Measurements from ENCODE around the gene PDLIM4.
A peak's percentile ranks its signal among the peaks of the same experiment; 100 is the strongest.

PDLIM4 gene

DNA sequence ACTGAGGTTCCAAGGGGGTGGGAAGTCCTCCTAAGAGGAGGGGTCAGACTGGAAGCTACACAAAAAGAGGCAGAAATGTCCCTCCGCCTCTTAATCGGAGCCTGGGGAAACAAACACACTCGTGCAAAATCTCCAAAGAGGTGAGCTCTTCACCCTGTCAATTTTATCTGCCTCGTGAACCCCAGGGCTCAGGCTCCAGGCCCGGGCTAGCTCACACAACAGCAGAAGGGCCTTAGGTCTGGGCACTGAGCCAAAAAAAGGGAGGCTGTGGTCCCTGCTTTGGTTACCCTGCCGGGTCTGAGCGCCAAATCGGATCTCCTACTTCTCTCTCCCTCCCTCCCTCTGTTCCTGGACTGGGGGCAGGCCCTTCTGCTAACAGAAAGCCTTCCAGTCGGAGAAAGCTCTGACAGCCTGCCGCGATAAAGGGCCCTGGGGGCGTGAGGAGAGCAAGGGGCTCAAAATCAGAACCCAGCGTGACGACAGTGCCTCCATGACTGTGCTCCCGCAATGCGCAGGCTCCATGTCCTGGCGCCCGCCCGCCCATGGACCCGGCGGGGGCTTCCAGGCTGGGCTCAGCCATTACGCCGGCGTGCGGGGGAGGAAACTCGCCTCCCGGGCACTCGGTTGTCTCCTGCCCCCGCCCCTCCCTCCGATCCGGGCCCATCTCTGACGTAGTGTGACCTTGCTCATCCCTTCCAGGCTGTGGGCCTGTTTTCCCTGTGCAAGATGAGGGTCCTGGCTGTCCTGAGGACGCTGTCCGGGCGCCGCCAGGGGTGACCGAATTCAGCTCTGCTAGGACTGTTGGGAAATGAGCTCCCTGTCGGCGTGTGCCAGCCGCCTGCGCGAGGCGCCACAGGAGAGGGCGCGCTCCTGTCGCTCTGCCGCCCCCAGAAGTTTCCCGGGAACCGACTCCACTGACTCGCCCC lies 35.8 kb downstream of the PDLIM4 start:
- peak; percentile 69 for DNase-seq

DNA sequence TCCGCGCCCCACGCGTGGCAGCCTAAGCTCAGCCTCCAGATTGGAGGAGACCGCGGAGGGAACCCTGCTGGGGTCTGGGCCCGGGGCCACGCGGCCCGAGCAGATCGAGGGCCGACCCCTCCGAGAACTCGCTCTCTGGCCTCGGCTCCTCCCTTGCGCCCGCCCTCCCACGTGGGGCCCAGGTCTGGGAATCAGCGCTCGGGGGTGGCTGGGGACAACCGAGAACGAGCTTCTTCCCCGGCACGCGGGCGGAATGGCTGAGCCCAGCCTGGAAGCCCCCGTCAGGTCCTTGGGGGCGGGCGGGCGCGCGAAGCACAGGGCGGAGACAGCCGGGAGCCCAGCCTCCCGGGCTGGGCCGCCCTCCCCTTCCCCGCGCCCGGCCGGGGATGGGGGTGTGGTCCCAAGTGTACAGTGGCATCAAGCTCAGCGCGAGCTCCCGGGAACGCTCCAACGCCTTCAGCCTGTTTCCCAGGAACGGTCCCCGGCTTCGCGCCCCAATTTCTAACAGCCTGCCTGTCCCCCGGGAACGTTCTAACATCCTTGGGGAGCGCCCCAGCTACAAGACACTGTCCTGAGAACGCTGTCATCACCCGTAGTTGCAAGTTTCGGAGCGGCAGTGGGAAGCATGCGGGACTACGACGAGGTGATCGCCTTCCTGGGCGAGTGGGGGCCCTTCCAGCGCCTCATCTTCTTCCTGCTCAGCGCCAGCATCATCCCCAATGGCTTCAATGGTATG lies 36.7 kb downstream of the PDLIM4 start, which contains the start of gene SLC22A4:
Gene SLC22A4 (plus strand): TSS at position 403 of the 736 bp plus-strand sequence. CDS start 223 bp downstream, at position 626.
- DNase-seq: peak; percentile 71

DNA sequence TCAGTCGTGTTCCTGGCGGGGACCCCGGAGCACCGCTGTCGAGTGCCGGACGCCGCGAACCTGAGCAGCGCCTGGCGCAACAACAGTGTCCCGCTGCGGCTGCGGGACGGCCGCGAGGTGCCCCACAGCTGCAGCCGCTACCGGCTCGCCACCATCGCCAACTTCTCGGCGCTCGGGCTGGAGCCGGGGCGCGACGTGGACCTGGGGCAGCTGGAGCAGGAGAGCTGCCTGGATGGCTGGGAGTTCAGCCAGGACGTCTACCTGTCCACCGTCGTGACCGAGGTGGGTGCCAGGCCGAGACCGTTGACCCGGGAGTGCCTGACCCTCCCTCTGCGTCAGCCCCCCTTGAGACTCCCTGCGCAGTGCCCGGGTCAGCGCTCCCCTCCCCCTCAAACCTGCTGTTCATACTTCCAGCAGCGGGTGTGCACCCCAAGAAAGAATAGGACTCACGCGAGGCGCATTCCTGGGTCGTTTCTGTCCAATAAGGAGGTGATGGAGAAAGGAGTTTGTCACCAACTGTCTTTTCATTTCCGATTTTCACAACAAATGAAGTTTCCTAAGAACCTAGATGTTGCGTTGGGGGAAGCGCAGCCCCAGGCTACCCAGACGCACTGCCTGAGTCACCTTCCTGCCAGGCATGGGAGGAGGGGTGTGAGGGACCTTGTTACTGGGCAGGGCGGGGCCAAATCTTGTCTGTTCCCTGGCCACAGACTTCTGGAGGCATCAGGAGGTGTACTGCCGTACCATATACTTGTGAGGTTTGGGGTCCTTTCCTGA lies 37.4 kb downstream of the PDLIM4 start:
- peak; percentile 68 for DNase-seq

DNA sequence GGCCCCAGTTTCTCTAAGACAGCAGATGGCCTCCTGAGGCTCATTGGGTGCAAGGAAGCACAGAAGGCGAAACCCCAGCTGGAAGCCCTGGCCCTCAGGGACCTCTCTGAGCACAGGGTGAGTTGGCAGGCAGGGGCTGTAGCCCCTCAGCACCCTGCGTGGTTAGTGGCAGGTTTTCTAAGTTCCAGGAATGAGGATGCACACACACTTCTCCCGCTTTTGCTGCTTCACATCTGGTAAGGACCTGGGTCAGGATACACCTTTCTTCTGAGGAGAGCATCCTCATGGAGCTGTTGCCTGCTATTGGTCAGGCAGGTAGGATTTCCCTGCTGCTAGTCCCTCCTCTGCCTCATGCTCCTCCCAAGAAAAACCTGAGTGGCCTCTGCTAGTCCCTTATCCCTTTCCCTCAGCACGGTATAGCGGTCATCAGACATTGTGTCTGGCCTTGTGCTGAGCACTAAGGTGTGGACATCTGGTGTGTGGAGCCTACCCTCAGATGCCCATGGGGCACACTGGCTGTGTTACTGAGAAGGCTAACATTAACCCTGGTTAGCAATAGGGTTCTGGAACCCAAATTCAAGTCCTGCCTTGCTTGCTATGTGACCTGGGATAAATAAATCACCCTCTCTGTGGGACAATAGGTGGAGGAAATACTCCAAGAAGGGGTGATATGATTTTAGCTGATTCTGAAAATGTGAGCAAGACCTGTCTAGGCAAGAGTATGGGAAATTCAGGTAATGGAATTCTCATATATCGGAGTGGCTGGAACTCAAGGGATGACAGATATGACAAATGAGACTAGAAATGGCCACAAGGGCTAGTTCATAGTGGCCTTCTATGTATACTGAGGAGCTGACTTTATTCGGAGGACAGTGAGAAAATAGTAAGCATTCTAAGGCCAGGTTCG lies 38.3 kb downstream of the PDLIM4 start:
- DNase-seq: no peak

DNA sequence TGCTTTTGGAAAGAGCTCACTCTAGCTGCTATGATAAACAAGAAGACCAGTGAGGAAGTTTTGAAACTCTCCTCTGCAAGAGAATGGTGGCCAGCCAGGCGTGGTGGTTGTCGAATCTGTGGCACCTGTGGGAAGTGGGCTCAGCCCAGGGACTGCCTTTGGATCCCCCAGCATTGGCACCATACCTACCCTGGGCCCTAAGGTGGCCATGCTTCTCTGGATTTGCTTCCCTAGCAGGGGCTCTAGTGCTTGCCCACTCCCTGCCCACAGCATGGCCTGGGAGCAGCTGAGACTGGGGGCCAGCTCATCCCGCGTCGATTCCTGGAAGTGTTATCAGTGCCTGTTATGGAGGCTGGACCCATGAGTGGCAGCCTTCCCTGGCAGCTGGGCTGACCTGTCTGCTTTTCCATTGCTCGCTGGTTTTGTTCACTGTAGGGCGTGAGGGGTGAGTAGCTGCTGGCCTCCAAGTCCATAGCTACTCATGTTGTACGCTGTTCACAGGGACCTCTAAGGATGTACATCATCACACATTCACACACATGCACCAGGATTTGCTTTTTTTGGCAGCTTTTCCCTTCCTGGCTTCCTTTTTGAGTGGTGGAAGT lies 39.0 kb downstream of the PDLIM4 start:
- no peak for DNase-seq

DNA sequence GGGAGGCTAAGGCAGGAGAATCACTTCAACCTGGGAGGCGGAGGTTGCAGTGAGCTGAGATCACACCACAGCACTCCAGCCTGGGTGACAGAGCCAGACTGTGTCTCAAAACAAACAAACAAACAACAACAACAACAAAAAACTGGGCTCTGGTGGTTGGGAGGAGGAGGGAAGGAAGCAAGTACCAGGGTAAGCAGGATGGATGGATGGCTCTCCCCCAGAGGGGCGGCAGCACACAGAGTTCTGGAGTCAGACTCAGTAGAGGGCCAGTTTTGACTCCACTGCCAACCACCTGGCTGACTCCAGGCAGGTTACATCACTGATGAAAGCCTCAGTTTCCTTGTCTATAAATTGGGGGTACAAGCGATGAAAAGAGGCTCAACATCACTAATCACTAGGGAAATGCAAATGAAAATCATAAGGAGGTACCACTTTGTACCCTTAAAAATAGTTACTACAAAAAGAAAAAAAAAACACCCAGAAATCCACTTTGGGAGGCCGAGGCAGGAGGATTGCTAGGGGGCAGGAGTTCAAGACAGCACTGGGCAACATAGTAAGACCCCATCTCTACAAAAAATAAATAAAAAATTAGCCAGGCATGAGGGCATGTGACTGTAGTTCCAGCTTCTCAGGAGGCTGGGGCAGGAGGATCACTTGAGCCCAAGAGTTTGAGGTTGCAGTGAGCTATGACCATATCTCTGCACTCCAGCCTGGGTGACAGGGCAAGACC lies 39.9 kb downstream of the PDLIM4 start:
- no peak for DNase-seq

DNA sequence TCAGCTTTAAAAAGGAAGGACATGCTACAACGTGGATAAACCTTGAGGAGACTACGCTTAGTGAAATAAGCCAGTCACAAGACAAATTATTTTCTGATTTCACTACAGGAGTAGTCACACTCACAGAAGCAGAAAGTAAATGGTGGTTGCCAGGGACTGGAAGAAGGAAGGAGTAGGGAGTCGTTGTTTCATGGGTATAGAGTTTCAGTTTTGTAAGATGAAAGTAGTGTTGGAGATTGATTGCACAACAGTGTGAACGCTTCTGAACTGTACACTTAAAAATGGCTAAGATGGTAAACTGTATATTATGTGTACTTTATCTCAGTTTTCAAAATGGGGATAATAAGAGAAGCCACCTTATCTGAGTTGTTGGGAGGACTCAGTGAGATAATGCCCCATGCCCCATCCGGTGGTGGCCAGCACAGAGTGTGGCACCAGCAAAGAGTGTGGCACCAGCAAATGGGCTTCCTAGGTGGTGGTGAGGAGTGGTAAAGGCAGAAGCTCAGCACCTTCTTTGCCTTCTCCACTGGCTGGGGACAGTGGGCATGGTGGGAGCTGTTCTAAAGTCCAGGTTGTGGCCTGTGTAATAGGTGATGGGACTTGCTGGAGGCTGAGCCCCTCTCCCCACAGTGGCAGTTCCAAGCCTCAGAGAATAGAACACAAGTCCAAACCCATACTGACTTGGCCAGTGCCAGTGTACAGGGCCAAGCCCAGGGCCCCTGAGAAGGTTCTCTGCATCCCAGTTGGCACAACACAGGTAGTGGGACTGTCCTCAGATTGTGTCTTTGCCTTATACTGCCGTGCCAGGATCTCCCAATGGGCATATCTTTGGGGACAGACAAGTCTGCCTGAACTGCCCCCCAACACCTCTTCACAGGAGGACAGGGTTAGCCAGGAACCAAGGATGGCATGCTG lies 41.1 kb downstream of the PDLIM4 start:
- DNase-seq: no peak

DNA sequence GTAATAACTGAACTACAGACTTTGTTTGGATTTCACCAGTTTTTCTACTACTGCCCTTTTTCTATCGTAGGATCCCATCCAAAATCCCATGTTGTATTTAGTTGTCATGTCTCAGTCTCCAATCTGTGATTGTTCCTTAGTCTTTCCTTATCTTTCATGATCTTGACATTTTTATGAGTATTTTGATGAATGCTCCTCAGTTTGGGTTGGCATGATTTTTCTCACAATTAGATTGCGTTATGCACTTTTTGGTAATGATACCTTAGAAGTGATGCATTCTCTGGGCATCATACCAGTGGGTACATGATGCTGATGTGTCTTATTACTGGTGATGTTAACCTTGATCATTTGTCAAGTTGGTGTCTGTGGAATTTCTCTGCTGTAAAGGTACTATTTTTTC lies 42.4 kb downstream of the PDLIM4 start:
- DNase-seq: no peak

DNA sequence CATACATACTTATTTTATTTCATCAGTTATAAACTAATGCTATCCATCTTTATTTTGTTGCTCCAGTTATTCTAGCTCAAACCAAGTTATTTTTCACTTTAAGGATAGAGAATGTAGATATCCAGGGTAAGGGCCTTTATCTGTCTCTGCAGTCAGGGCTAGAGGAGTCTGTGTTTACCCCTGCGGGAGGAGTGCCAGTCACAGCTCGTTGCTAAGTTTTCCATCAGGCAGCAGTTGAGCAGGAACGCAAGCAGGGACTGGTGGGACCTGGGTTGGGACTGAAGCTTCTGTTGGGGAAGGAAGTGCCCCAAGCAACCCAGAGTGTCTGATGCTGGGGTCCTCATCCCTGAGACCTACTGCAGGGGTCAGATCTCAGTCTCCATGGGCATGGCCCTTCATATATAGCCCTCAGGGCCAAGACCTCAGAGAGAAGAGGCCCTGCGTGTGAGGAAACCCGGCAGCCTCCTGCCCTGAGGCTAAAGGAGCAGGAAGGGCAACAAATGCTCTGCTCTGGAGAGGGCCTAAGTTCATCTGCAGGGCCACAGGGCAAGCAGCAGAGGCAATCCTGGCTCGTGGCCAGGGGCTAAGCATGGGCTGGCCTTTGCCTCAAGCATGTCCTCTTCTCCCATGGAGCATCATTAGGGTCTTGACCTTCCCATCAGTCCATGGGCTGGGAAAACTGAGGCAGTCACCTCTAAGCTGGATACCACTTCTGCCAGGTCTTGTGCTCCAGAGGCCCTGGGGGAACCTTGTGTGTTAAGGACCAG lies 43.3 kb downstream of the PDLIM4 start:
- DNase-seq: no peak

DNA sequence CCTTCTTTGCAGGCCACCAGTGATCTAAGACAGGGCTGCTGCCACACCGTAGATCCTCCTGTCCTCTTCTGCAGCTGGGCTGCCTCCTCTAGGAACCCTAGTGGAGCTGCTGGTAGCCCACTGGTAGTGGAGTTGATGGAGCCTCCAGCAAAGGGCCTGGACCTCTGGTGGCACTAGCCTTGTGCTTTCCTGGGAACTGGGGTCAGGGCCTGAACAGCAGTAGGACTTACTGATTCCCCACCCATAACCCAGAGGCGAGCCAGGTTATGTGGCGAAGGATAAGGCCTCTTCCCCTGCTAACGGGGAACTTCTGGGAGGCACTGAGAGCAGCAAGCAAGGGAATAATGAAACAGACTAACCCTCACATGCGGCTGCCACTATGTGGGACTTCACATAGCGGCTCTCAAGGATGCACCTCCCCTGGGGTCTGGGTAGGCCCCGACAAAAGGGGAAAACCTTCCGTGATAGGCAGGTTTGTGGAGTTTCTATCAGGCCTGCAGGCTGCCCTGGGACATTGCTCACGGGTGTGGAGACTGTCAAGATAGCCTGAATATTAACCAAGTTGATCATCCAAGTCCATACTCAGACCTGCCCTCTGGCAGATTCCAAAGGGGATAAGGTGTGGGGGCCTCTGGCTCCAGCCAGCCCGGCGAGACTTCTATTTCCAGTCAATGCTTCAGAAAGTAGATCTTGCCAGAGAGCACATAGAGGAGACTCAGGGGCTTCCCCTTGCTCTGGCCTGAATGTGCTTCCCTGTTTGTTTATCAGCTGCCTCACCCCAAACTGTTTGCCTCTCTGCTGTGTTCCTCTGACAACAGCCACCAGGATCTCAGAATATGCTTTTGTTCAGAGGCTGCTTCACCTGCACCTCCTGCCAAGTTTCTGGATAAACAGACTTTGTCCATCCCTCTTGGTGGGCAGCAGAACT lies 44.1 kb downstream of the PDLIM4 start:
- DNase-seq: no peak

DNA sequence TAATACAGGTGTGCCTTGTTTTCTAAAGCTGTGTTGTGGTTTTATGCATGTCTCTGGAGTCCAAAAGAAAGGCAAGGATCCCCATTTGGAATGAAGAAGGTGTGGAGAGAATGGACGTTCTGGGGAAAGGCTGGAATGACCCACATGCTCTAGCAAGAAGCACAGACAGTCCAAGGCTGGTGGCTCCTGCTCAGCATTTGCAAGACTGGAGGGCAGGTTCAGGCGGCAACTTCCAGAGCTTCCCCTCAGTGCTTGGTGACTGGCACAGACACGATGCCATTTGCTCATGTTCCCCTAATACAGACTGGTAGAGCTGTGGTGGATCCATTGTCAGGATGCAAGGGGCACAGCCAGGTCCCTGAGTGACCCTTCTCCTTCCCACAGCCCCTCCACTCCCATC lies 44.9 kb downstream of the PDLIM4 start:
- no peak for DNase-seq

DNA sequence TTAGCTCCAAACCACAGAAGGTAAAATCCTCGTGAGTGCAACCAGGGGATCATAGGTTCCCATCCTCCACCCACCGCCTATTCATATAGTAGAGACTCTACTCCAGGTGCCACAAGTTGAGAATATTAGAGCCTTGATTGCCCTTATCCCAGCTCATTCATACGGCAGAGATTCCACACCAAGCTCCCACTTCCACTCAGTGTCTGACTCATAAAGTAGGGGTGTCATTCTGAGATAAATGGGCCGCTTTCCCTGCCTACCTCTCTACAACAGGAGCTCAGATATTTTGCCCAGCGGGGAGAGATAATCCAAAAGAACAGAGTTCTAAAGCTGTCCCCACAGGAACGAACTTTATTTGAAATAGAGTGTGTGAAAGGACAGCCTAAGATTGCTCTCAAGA lies 46.1 kb downstream of the PDLIM4 start:
- no peak for DNase-seq

DNA sequence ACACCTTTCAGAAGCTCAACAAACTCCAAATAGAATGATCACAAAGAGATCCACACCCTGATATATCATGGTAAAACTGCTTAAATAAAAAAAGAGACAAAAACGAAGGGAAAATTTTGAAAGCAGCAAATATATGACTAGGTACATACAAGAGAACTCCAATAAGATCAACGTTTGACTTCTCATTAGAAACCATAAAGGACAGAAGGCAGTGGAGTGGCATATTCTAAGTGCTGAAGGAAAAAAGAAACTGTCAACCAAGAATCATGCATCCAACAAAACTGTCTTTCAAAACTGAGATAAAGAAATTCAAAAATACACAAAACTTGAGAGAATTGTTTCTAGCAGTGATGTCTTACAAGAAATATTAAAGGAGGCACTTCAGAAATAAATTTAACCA lies 47.9 kb downstream of the PDLIM4 start:
- no peak for DNase-seq

DNA sequence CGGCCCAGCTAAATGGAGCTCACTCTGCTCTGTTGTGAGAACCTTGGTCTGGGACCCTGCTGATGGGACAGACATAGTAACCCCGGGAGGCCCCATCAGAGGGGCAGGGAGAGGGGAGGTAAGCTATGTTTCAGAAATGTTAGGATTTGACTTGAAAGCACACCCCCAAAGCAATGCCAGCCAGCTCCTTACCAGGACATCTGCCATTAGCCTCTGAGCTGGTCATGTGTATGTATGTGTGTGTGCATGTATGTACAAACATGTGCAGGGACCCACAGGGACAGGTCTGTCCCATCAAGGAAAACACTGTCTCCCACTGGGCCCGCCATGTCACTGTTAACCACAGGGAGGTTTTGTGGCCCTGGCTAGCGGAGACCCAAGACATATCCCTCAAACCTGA lies 51.2 kb downstream of the PDLIM4 start:
- no peak for DNase-seq

DNA sequence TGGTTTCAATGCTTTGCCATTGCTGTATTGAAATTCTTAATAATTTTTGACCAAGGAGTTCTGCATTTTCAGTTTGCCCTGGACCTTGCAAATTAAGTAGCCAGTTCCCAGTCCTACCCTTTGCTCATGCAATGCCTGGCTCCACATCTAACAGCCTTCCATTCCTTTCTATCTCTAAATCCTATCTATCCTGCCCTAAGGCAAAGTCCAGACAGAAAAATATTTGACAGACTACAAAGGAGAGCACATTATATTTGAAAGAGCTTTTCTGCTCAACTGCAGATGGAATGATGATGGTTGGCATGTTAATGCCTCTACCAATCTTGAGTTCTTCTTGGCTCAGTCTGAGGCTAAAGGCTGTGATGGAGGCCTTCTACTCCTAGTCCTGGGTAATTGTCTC lies 52.2 kb downstream of the PDLIM4 start:
- no peak for DNase-seq

DNA sequence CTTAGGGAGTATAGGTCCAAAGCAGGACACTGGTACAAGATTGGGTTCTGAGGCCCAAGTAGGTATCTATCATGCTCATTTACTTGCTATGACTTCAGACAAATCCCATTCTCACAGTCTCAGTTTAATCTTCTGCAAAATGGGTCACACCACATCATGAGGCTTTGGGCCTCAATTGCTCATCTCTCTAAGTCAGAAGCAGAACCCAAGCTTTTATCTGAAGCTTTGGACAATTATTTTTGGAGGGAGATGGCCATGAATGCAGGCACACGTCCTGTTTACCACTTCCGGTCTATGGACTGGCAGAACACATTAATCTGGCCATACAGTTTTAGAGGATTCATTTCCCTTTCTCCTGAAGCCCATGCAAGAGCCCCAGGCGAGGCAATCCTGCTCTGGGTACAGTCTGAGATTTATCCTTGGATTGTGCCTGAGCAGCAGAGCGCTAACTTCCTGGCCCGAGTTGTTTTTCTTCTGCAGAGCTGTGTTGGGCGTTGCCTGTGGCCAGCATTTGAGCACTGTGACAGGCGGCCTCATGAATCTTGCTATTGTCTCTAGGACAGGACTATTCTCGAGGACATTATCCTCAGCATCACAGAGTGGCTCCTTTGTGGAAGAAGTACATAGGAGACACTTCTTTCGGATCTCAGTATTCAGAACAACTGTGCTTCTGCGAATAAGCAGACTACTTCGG lies 52.8 kb downstream of the PDLIM4 start:
- DNase-seq: no peak

DNA sequence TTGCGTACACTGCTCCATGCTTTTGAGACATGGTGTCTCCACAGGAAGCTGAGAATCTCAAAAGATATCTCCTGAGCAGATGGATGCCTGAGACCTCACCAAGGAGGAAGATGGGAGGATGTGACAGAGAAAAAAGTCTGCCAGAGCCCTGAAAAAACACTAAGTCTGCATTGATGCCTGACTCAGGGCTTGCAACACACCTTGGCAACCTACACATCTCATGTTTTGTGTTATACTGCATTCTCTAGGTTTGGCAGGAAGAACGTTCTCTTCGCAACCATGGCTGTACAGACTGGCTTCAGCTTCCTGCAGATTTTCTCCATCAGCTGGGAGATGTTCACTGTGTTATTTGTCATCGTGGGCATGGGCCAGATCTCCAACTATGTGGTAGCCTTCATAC lies 55.9 kb downstream of the PDLIM4 start:
- no peak for DNase-seq
